C4-2B (cell line): Measurements from ENCODE around the gene IRAK3.
"Not testable (repeated sequence)": the region's sequence is repeated elsewhere in the genome, so short reads cannot be mapped to it uniquely, and the experiment has no call there.

ENCODE experiments used
- H3K27ac ChIP-seq: fragments of 450-650 bp; 2 replicates; pipeline ENCODE4 v1.5.1; 2017
- CTCF ChIP-seq: fragments of 450-650 bp; conservative IDR thresholded peaks from 2 replicates; pipeline ENCODE4 v1.5.1; 2017; ENCODE audit warnings: mild to moderate bottlenecking
- ZFX ChIP-seq: fragments of 450-650 bp; IDR thresholded peaks from 2 replicates; pipeline ENCODE4 v1.6.1; 2017

Gene IRAK3

DNA sequence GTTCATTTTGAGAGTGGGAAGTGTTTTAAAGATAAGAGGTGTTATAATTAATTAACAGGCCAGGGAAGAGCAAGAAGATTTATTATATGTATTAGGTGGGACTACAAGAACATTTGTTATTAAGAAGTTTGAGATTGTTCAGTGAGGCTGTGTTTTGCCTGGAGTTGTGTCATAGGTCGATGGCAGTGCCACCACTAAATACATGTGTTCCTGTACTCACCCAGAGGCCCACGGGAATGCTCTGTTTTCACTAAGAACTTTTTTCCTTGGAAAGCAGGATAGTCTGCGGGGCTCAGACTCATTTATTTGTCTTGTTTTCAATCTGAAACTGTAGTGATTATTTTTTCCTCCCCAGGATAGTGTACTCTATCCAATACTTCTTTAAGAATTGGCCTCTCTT lies 10.1 kb downstream of the IRAK3 start:
- H3K27ac ChIP-seq: no peak overlapping the region
- TF ChIP-seq ZFX: no peak
- TF ChIP-seq CTCF: no peak

GRCh38 chr12:66199831-66200509 lies 11.0 kb downstream of the IRAK3 start:
- TF ChIP-seq ZFX: no peak
- TF ChIP-seq CTCF: no peak
- no peak overlapping the region for H3K27ac ChIP-seq

GRCh38 chr12:66203820-66204219 lies 14.8 kb downstream of the IRAK3 start:
- H3K27ac ChIP-seq: no peak overlapping the region
- no peak for TF ChIP-seq ZFX

- H3K27ac ChIP-seq: no peak overlapping the region
- TF ChIP-seq CTCF: no peak
These were observed 17.1 kb downstream of the IRAK3 start for GRCh38 chr12:66206141-66206540.

GRCh38 chr12:66210840-66211239 lies 21.8 kb downstream of the IRAK3 start:
- TF ChIP-seq CTCF (no peak), ZFX (no peak)

DNA sequence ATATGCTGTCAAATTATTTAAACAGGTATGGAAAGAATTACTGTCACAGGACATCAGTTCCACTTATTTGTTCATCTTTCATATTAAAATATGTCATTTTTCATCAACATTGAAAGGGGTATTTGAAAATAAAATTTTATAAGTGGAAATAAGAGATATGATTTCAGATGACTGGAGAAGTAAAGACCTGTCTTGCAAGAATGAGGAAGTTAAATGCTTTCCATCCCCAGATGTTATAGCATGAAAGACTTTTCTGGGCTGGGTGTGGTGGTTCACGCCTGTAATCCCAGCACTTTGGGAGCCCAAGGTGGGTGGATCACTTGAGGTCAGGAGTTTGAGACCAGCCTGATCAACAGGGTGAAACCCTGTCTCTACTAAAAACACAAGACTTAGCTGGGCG lies 22.6 kb downstream of the IRAK3 start:
- H3K27ac ChIP-seq: not testable (repeated sequence)

More at GRCh38 chr12:66210840-66211239, 21.8 kb downstream of the IRAK3 start:
- no peak overlapping the region for H3K27ac ChIP-seq

- H3K27ac ChIP-seq: not testable (repeated sequence)
These were observed 24.0 kb downstream of the IRAK3 start for GRCh38 chr12:66213011-66213410.

DNA sequence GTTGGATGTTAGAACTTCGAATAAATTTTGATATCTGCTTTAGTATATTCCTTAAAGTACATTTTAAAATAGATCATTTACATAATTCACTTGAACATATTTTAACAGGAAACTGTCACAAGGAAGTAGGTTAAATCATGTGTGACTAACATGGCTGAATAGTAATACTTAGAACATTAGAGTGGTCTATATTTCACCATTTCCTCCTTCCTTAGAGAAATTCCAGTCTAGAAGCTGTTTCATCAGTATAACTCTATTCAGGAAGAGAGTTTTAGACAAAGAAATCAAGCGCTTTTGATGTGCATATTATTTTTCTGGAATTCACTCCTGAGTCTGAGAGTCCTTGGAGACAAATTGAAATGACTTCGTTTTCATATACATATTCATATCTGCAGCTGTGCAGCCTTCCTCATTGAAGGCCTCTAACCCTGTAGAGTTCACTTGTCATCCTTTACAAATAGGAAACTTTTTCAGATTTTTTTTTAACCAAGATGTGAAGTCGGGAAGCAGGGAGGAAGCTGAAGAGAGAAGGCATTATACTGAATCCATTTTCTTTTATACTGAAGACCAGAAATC lies 28.4 kb downstream of the IRAK3 start:
- TF ChIP-seq CTCF (no peak), ZFX (no peak)
- H3K27ac ChIP-seq: no peak overlapping the region

DNA sequence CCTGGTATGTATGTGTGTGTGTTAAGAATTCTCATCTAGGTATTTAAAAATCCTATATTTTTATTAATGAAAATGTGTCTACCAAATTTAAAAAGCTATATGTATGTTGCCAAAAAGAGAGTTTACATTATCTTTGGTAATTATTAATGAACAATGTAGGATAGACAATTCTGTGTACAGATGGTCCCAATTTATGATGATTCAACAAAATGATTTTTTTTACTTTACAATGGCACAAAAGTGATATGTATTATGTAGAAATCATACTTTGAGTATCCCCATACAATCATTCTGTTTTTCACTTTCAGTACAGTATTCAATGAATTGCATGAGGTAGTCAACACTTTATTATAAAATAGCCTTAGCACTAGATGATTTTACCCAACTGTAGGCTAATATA lies 39.4 kb downstream of the IRAK3 start:
- TF ChIP-seq CTCF (no peak), ZFX (no peak)
- H3K27ac ChIP-seq: no peak overlapping the region
